ENCODE results near the gene ABCB11.
"Not testable (repeated sequence)": the region's sequence is repeated elsewhere in the genome, so short reads cannot be mapped to it uniquely, and the experiment has no call there.

ABCB11 gene

DNA sequence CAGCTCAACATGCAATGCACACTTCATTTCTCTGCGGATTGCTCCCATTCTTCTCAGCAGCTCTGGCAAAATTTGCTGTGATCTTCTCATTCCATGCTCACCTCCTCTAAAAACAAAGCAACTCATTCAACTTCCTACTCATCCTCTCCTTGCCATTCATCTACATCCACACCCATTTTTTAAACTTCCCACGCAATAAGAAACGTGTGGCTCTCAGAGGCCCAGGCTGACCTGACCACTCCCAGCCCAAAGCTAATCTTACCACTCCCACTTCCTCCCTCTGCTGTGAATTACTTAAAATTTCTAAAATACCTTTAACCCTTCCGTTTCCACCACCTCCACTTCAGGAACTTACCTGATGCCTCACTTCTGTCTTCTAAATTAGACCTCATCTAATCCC, 15.2 kb downstream of the ABCB11 start:
- H3K9me3 ChIP-seq (ENCODE audit: control insufficient read depth in 2 of 2, low read length in 2 of 2): no peaks in the 10 kb centered on the region
- no peaks in the 10 kb centered on the region for H3K27me3 ChIP-seq (ENCODE audit: control insufficient read depth in 1 of 2, insufficient read depth in 2 of 2, low read length in 2 of 2)
- H3K27ac ChIP-seq (ENCODE audit: low read length): no peak overlapping the region
- H3K36me3 ChIP-seq (ENCODE audit: control insufficient read depth in 2 of 2, insufficient read depth in 2 of 2, low read length in 2 of 2): no peaks in the 10 kb centered on the region
- H3K4me3 ChIP-seq (ENCODE audit: low read length in 2 of 2): no peak overlapping the region
- no peaks in the 10 kb centered on the region for H3K4me1 ChIP-seq (ENCODE audit: control insufficient read depth, insufficient read depth, low read length)
- no peak overlapping the region for H3K9ac ChIP-seq (ENCODE audit: low read length in 2 of 2)

DNA sequence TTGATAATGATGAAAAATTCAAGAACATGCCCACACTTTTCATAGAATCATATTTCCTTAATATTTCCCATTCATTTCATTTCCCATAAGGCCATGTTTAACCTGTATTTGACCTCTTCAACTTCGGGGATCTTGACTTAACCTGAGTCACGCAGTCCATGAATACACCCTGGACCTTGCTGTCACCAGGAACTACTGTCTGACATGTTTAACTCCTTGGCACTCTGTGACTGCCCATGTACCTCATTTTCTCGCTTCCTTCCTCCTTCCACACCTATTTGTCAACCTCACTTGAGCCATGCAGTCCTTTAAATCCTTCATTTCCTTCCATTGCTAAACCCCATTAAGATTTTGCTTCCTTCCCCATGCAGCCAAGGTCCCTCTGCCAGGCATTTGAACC, 16.3 kb downstream of the ABCB11 start:
- no peaks in the 10 kb centered on the region for H3K9me3 ChIP-seq (ENCODE audit: control insufficient read depth in 2 of 2, low read length in 2 of 2)
- no peak overlapping the region for H3K9ac ChIP-seq (ENCODE audit: low read length in 2 of 2)
- no peaks in the 10 kb centered on the region for H3K36me3 ChIP-seq (ENCODE audit: control insufficient read depth in 2 of 2, insufficient read depth in 2 of 2, low read length in 2 of 2)
- no peaks in the 10 kb centered on the region for H3K4me1 ChIP-seq (ENCODE audit: control insufficient read depth, insufficient read depth, low read length)
- H3K27ac ChIP-seq (ENCODE audit: low read length): no peak overlapping the region
- H3K4me3 ChIP-seq (ENCODE audit: low read length in 2 of 2): no peak overlapping the region
- H3K27me3 ChIP-seq (ENCODE audit: control insufficient read depth in 1 of 2, insufficient read depth in 2 of 2, low read length in 2 of 2): no peaks in the 10 kb centered on the region

- no peak overlapping the region for H3K4me3 ChIP-seq (ENCODE audit: low read length in 2 of 2)
- H3K9me3 ChIP-seq (ENCODE audit: control insufficient read depth in 2 of 2, low read length in 2 of 2): no peaks in the 10 kb centered on the region
- no peak overlapping the region for H3K27ac ChIP-seq (ENCODE audit: low read length)
- H3K4me1 ChIP-seq (ENCODE audit: control insufficient read depth, insufficient read depth, low read length): no peaks in the 10 kb centered on the region
- no peaks in the 10 kb centered on the region for H3K27me3 ChIP-seq (ENCODE audit: control insufficient read depth in 1 of 2, insufficient read depth in 2 of 2, low read length in 2 of 2)
- no peak overlapping the region for H3K9ac ChIP-seq (ENCODE audit: low read length in 2 of 2)
- no peaks in the 10 kb centered on the region for H3K36me3 ChIP-seq (ENCODE audit: control insufficient read depth in 2 of 2, insufficient read depth in 2 of 2, low read length in 2 of 2)
Observed at GRCh38 chr2:169013628-169014026, 17.5 kb downstream of the ABCB11 start.

- H3K27me3 ChIP-seq (ENCODE audit: control insufficient read depth in 1 of 2, insufficient read depth in 2 of 2, low read length in 2 of 2): no peaks in the 10 kb centered on the region
- H3K36me3 ChIP-seq (ENCODE audit: control insufficient read depth in 2 of 2, insufficient read depth in 2 of 2, low read length in 2 of 2): no peaks in the 10 kb centered on the region
- H3K27ac ChIP-seq (ENCODE audit: low read length): no peak overlapping the region
- H3K4me1 ChIP-seq (ENCODE audit: control insufficient read depth, insufficient read depth, low read length): no peaks in the 10 kb centered on the region
- H3K4me3 ChIP-seq (ENCODE audit: low read length in 2 of 2): no peak overlapping the region
- H3K9ac ChIP-seq (ENCODE audit: low read length in 2 of 2): no peak overlapping the region
- H3K9me3 ChIP-seq (ENCODE audit: control insufficient read depth in 2 of 2, low read length in 2 of 2): peaks cover 0 to 2% of the 10 kb centered on the region in 2 donors
Observed at GRCh38 chr2:169012812-169013627, 18.1 kb downstream of the ABCB11 start.

DNA sequence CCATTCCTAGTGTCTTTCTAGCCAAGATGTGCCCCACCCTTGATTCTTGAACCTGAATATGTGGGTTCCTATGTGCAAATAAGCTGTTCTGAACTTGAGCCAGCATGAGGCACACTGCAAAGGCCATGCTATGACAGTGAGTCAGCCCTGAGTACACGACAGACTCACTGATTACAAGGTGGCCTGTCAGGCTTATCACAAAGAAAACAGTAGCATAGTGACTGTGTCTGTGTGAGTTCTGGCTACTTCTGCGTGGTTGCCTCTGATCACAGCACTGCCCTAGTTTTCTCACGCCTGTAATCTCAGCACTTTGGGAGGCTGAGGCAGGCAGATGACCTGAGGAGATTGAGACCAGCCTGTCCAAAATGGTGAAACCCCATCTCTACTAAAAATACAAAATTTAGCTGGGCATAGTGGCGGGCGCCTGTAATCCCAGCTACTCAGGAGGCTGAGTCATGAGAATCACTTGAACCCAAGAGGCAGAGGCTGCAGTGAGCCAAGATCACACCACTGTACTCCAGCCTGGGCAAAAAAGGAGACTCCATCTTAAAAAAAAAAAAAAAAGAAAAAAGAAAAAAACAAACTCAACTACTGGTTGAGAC, 18.8 kb downstream of the ABCB11 start:
- H3K27me3 ChIP-seq (ENCODE audit: control insufficient read depth in 1 of 2, insufficient read depth in 2 of 2, low read length in 2 of 2); H3K9me3 ChIP-seq (ENCODE audit: control insufficient read depth in 2 of 2, low read length in 2 of 2); H3K27ac ChIP-seq (ENCODE audit: low read length); H3K9ac ChIP-seq (ENCODE audit: low read length in 2 of 2); H3K4me1 ChIP-seq (ENCODE audit: control insufficient read depth, insufficient read depth, low read length); H3K4me3 ChIP-seq (ENCODE audit: low read length in 2 of 2); H3K36me3 ChIP-seq (ENCODE audit: control insufficient read depth in 2 of 2, insufficient read depth in 2 of 2, low read length in 2 of 2): not testable (repeated sequence)

DNA sequence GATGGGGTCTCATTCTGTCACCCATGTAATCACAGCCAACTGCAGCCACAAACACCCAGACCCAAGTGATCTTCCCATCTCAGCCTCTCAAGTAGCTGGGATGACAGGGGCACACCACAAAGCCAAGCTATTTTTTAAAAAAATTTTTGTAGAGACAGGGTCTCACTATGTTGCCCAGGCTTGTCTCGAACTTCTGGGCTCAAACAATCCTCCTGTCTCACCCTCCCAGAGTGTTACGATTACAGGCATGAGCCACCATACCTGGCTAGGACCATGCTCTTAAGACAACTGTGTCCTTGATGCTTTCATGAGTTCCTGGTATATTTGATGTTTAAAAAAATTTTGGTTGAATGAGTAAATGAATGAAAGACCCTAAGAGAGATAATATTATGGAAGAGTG, 19.4 kb downstream of the ABCB11 start:
- H3K27me3 ChIP-seq (ENCODE audit: control insufficient read depth in 1 of 2, insufficient read depth in 2 of 2, low read length in 2 of 2): no peaks in the 10 kb centered on the region
- no peak overlapping the region for H3K27ac ChIP-seq (ENCODE audit: low read length)
- H3K4me1 ChIP-seq (ENCODE audit: control insufficient read depth, insufficient read depth, low read length): no peaks in the 10 kb centered on the region
- H3K9me3 ChIP-seq (ENCODE audit: control insufficient read depth in 2 of 2, low read length in 2 of 2): peaks cover 0 to 4% of the 10 kb centered on the region in 2 donors
- no peaks in the 10 kb centered on the region for H3K36me3 ChIP-seq (ENCODE audit: control insufficient read depth in 2 of 2, insufficient read depth in 2 of 2, low read length in 2 of 2)
- no peak overlapping the region for H3K9ac ChIP-seq (ENCODE audit: low read length in 2 of 2)
- H3K4me3 ChIP-seq (ENCODE audit: low read length in 2 of 2): no peak overlapping the region

DNA sequence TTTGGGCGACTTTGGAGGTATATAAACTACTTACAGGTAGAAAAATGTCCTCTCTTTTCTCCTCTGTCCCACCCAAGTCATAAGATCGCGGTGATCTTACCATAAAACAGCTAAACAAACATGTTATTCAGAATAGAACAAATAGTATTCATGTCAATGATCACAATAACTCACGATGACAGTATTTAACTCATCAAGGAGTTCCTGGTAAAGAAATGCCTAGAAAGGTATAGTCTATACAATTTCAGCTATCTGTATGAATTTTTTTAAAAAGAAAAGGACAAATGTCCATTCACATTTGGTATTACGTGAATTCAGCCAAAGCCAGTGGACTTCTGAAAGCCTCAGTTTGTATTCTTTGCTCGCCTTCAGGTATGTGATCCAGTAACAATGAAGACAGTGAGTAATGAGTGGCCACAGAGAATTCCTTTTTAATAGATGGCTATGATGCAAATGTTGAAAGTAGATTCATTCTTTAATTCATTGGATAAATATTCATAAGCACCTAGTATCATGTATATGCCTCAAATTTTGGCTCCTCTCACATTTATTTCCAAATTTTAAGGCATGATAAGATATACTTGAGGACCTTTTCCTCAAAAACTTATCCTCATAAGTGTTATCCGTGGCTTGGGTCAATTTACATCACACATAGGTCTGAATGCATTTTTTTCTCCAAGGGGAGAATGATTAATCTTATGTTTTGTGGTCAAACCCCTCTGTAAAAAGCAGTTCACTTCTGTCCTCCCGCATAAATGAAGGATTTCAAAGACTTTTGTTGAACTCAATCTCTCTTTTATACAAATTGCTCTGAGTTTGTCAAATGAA, 20.3 kb downstream of the ABCB11 start:
- H3K4me3 ChIP-seq (ENCODE audit: low read length in 2 of 2): no peak overlapping the region
- H3K9me3 ChIP-seq (ENCODE audit: control insufficient read depth in 2 of 2, low read length in 2 of 2): peaks cover 0 to 4% of the 10 kb centered on the region in 2 donors
- H3K4me1 ChIP-seq (ENCODE audit: control insufficient read depth, insufficient read depth, low read length): no peaks in the 10 kb centered on the region
- H3K27ac ChIP-seq (ENCODE audit: low read length): no peak overlapping the region
- H3K36me3 ChIP-seq (ENCODE audit: control insufficient read depth in 2 of 2, insufficient read depth in 2 of 2, low read length in 2 of 2): no peaks in the 10 kb centered on the region
- no peaks in the 10 kb centered on the region for H3K27me3 ChIP-seq (ENCODE audit: control insufficient read depth in 1 of 2, insufficient read depth in 2 of 2, low read length in 2 of 2)
- no peak overlapping the region for H3K9ac ChIP-seq (ENCODE audit: low read length in 2 of 2)

DNA sequence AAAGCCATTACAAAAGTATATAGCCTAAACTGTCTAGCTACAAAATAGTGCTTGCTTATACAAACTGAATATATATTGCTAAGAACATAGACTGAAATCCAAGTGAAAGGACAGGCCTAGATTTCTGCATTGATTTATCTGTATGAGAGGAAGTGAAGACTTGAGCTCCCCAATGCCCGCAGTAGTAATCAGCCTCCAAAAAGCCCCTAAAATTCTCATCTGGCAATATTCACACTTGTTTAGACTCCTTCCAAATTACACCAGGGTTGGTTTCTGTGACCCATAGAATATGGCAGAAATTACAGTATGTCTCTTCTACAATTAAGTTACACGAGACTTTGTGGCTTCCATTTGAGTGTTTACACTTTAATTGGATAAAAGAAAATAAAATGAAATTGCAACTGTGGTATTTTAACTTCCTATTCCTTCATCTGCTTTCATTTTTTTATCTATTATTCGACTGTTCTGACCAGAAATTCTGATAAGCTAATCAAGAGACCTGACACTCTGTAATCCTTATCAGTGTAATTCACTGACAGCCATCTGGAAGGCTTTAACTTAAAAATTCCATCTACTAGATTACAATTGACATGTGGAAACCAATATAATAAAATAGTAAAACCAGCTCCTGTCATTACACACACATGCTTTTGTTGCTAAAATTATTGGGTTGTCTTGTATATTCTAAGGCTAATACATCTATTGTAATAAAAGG, 21.1 kb downstream of the ABCB11 start:
- no peak overlapping the region for H3K9ac ChIP-seq (ENCODE audit: low read length in 2 of 2)
- H3K4me3 ChIP-seq (ENCODE audit: low read length in 2 of 2): no peak overlapping the region
- no peaks in the 10 kb centered on the region for H3K36me3 ChIP-seq (ENCODE audit: control insufficient read depth in 2 of 2, insufficient read depth in 2 of 2, low read length in 2 of 2)

GRCh38 chr2:169007941-169008340, 23.2 kb downstream of the ABCB11 start:
- Histone ChIP-seq H3K4me3 (ENCODE audit: low read length in 2 of 2) (no peak overlapping the region), H3K36me3 (ENCODE audit: control insufficient read depth in 2 of 2, insufficient read depth in 2 of 2, low read length in 2 of 2) (no peaks in the 10 kb centered on the region), H3K9me3 (ENCODE audit: control insufficient read depth in 2 of 2, low read length in 2 of 2) (peaks cover 0 to 4% of the 10 kb centered on the region in 2 donors), H3K4me1 (ENCODE audit: control insufficient read depth, insufficient read depth, low read length) (no peaks in the 10 kb centered on the region), H3K27ac (ENCODE audit: low read length) (no peak overlapping the region), H3K27me3 (ENCODE audit: control insufficient read depth in 1 of 2, insufficient read depth in 2 of 2, low read length in 2 of 2) (no peaks in the 10 kb centered on the region), H3K9ac (ENCODE audit: low read length in 2 of 2) (no peak overlapping the region)

More for the DNA sequence above, 21.1 kb downstream of the ABCB11 start:
- Histone ChIP-seq H3K9me3 (ENCODE audit: control insufficient read depth in 2 of 2, low read length in 2 of 2) (peaks cover 0 to 4% of the 10 kb centered on the region in 2 donors), H3K27me3 (ENCODE audit: control insufficient read depth in 1 of 2, insufficient read depth in 2 of 2, low read length in 2 of 2) (no peaks in the 10 kb centered on the region), H3K4me1 (ENCODE audit: control insufficient read depth, insufficient read depth, low read length) (no peaks in the 10 kb centered on the region), H3K27ac (ENCODE audit: low read length) (no peak overlapping the region)

DNA sequence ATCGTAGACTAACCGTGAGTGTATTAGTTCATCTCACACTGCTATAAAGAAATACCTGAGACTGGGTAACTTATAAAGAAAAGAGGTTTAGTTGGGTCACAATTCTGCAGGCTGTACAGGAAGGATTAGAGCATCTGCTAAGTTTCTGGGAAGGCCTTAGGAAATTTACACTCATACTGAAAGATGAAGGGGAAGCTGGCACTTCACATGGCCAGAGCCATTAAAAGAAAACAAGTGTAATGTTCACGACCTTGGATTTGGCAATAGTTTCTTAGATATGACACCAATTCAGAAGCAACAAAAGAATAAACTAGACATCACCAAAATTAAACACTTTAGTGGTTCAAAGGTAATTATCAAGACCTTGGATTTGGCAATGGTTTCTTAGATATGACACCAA, 23.8 kb downstream of the ABCB11 start:
- Histone ChIP-seq H3K36me3 (ENCODE audit: control insufficient read depth in 2 of 2, insufficient read depth in 2 of 2, low read length in 2 of 2) (no peaks in the 10 kb centered on the region), H3K27me3 (ENCODE audit: control insufficient read depth in 1 of 2, insufficient read depth in 2 of 2, low read length in 2 of 2) (no peaks in the 10 kb centered on the region), H3K9me3 (ENCODE audit: control insufficient read depth in 2 of 2, low read length in 2 of 2) (peaks cover 0 to 4% of the 10 kb centered on the region in 2 donors), H3K27ac (ENCODE audit: low read length) (no peak overlapping the region), H3K9ac (ENCODE audit: low read length in 2 of 2) (no peak overlapping the region), H3K4me1 (ENCODE audit: control insufficient read depth, insufficient read depth, low read length) (no peaks in the 10 kb centered on the region), H3K4me3 (ENCODE audit: low read length in 2 of 2) (no peak overlapping the region)

Data from stomach smooth muscle (tissue), 2 donors.